Measurements from ENCODE around the gene TMEM108.

GRCh38 chr3:133386876-133387275 is 348.7 kb downstream of the TMEM108 start:
- TF ChIP-seq CTCF (IDR thresholded peaks at IDR 0.05; ENCODE audit: low read depth, low read length, poor library complexity, severe bottlenecking) (peak; percentile 42), EZH2phosphoT487 (IDR thresholded peaks at IDR 0.05; ENCODE audit: borderline replicate concordance, low read length) (no peak)
